ENCODE measurements around the gene JPH4.
"Not testable (repeated sequence)": the region's sequence is repeated elsewhere in the genome, so short reads cannot be mapped to it uniquely, and the experiment has no call there.

The JPH4 gene

DNA sequence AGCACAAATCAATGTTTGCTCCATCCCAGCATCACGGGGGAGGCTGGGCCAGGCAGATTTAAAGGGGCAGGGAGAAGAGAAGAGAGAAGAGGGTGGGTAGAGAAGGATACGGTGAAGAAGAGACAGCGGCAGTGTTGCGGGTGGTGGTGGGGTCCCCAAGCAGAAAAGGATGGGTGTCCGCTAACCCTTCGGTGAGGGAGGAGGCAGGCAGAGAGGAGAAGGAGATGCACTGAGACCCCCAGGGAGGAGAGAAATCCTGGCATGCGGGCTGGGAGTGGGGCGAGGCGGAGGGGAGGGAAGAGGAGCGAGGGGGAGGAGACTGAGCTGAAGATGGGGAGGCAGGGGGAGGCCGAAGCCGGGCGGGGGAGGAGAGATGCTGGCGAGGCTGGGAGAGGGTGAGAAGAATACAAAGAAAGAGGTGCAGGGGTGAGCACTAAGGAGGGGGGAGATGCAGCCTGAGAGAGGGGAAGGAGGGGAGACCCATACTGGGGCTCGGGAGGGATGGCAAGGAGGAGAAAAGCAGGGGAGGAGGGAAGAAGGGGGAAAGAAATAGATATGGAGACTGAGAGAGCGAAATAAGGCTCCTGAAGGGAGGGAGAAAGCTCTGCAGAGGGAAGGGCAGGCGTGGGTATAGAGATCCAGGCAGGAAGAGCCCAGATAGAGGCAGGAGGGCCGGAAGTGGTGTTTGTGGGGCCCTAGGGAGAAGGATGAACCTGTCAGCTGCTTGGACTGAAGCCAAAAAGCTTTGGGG is at the start of gene JPH4:
JPH4 (minus strand) TSS at position 231 of the 751 bp plus-strand sequence. CDS start 1,337 bp downstream, outside the sequence.
- no peak for DNase-seq (ENCODE audit: low read depth in 3 of 3, low spot score in 1 of 3)

- DNase-seq (ENCODE audit: low read depth in 3 of 3, low spot score in 1 of 3): no peak
These were observed 49.4 kb upstream of the JPH4 start for GRCh38 chr14:23627961-23628360.

DNA sequence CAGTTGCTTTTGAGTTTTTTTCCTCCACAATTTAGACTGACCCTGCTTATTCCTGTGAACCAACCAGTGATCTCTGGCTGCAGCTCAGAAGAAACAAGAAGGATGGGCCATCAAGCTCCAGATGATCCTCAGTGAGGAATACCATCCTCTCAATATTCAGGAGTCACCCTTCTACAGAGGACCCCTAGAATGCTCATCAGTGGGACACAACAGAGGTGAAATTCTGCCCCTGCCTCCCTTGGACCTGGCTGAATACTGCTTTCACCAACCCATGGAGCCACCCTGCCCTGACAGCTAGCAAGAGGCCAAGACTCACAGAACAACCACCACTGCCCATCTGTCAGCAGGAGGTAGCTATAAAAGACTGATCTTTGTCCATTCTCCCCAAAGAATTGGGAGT is 48.4 kb upstream of the JPH4 start:
- DNase-seq (ENCODE audit: low read depth in 3 of 3, low spot score in 1 of 3): no peak

GRCh38 chr14:23624830-23625404 is 46.3 kb upstream of the JPH4 start:
- DNase-seq (ENCODE audit: low read depth in 3 of 3, low spot score in 1 of 3): no peak

GRCh38 chr14:23623962-23624361 is 45.4 kb upstream of the JPH4 start:
- DNase-seq (ENCODE audit: low read depth in 3 of 3, low spot score in 1 of 3): no peak

DNA sequence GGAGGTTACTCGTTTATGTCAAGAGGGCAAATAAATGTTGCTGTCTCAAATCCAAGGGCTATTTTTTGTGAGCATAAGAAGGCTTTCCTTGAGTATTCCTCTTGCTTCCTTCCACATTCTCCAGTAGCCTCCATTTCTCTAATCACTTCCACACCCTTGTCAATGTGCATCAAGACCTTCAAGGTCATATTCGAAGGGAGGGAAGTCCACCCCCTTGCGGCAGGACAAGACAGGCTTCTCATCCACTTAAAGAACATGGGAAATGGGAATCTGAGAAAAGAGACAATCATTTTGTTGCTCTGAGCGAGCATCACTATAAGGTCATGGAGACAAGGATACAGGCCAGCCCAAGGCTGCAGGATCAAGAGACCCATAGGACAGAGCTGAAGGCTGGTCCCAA is 44.4 kb upstream of the JPH4 start:
- DNase-seq (ENCODE audit: low read depth in 3 of 3, low spot score in 1 of 3): no peak

- no peak for DNase-seq (ENCODE audit: low read depth in 3 of 3, low spot score in 1 of 3)
These were observed 43.5 kb upstream of the JPH4 start for GRCh38 chr14:23621932-23622730.

GRCh38 chr14:23621204-23621931 is 42.8 kb upstream of the JPH4 start:
- DNase-seq (ENCODE audit: low read depth in 3 of 3, low spot score in 1 of 3): no peak

GRCh38 chr14:23620177-23620702 is 41.6 kb upstream of the JPH4 start:
- DNase-seq (ENCODE audit: low read depth in 3 of 3, low spot score in 1 of 3): no peak

DNA sequence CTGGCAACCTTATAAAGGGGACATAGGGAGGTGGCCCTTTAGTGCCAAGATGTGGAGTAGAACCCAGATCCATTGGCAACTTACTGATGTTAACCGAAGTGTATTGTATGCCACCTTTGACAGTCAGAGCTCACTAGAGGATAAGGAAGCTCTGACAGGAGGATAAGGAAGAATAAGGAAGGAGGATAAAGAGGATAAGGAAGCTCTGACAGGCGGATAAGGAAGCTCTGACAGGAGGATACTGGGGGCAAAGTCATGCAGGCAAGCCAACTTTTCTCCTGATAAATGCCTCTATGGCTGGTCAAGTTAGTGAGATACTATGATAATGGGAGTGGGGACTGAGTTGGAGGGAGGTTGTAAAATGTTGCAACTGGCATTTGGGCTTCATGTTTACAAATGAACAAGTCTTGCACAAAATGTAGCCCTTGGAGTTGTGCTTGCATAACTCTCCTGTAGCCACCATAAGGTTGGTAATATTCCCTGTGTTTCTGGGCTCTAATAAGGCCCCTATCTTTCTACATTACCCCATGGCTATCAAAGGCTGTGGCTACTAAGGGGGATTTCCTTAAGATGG is 39.9 kb upstream of the JPH4 start:
- no peak for DNase-seq (ENCODE audit: low read depth in 3 of 3, low spot score in 1 of 3)

GRCh38 chr14:23617539-23617938 is 38.9 kb upstream of the JPH4 start:
- DNase-seq (ENCODE audit: low read depth in 3 of 3, low spot score in 1 of 3): no peak

- no peak for DNase-seq (ENCODE audit: low read depth in 3 of 3, low spot score in 1 of 3)
These were observed 37.3 kb upstream of the JPH4 start for GRCh38 chr14:23615856-23616255.

DNA sequence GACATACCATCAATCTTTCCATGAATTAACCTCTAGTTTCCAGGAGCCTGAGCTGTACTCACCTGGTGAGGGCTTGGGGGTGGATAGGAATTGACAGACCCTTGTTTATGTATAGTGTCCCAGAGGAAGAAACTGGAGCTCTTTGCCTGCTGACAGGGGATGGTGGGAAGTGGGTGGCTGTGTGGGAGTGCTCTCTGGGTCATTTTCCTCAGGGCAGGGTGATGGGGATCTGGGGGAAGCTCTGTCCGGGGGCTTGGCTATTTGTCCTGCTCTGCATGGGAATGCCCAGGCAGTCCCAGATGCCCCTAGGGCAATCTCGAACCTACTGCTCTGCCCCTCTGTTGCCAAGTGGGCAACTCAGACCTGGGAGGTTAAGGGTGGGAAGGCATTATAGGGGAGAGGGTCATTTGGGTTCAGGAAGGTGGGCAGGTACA is 35.8 kb upstream of the JPH4 start:
- no peak for DNase-seq (ENCODE audit: low read depth in 3 of 3, low spot score in 1 of 3)

GRCh38 chr14:23613242-23614070 is 34.9 kb upstream of the JPH4 start:
- no peak for DNase-seq (ENCODE audit: low read depth in 3 of 3, low spot score in 1 of 3)

DNA sequence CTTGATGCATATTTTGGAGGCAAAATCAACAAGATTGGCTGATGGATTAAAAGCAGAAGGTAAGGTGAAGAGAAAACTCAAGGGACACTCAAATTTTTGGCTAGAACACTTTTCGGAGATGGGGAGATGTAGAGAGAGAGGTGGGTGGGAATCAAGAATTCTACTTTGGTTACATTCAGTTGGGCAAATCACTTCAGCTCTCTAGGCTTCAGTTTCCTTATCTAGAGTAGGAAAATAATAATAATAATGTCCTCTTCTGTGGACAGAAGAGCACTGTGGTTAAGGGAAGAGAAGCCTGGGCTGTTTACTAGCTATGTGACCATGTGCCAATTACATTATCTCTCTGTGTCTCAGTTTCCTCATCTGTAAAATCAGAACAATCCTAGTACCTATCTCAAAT is 34.2 kb upstream of the JPH4 start:
- no peak for DNase-seq (ENCODE audit: low read depth in 3 of 3, low spot score in 1 of 3)

DNA sequence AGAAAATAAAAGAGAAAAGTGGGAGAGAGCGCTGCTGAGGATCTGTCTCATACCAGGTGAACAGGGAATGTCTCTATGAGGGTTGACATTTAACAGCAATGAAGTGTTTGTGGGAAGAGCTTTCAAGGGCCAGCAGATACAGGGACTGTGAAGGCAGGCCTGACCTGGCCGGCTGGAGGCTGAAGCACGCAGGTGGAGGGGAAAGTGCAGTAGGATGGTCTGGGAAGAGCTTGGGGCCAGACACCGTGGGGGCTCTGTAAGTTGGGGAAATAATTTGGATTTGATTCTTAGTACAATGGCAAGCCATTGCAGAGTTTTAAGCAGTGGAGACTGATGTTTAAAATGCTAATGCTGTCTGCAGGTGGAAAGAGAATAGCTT is 33.8 kb upstream of the JPH4 start:
- no peak for DNase-seq (ENCODE audit: low read depth in 3 of 3, low spot score in 1 of 3)

- no peak for DNase-seq (ENCODE audit: low read depth in 3 of 3, low spot score in 1 of 3)
These were observed 32.3 kb upstream of the JPH4 start for GRCh38 chr14:23610815-23611289.

- DNase-seq (ENCODE audit: low read depth in 3 of 3, low spot score in 1 of 3): no peak
These were observed 31.7 kb upstream of the JPH4 start for GRCh38 chr14:23610090-23610814.

DNA sequence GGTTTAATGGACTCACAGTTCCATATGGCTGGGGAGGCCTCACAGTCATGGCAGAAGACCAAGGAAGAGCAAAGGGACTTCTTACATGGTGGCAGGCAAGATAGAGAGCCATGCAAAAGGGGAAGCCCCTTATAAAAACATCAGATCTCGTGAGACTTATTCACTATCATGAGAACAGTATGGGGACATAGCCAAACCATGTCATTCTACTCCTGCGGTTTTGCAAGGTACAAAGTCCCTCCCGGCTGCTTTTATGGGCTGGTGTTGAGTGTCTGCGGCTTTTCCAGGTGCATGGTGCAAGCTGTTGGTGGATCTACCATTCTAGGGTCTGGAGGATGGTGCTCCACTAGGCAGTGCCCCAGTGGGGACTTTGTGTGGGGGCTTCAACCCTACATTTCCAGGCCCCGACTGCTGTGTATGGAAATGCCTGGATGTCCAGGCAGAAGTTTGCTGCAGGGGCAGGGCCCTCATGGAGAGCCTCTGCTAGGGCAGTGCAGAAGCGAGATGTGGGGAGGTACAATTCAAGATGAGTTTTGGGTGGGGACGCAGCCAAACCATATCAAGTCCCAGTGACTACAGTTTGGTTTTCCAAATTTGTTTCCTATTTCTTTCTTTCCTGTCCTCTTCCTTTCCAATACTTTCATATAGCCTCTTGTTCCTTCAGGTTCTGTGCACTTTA is 31.0 kb upstream of the JPH4 start:
- DNase-seq (ENCODE audit: low read depth in 3 of 3, low spot score in 1 of 3): not testable (repeated sequence)
